Esophagus muscularis mucosa (tissue), 3 donors: ENCODE results near the gene YBX1.

ENCODE experiments used
- CTCF ChIP-seq, 3 experiments: fragments of 200-600 bp in 2 of 3; fragments of 450-650 bp in 1 of 3; sonication (generic) in 2 of 3; IDR thresholded peaks; one replicate each; pipeline ENCODE4 v1.5.1; 2017 to 2019; ENCODE audit warnings: antibody characterized with exemption in 3 of 3, mild to moderate bottlenecking in 2 of 3, moderate library complexity in 1 of 3
- POLR2A ChIP-seq: fragments of 450-650 bp; IDR thresholded peaks from one replicate; pipeline ENCODE4 v1.6.1; 2017; ENCODE audit warnings: antibody characterized with exemption, moderate library complexity, mild to moderate bottlenecking, low read depth

- no peak for TF ChIP-seq CTCF (IDR thresholded peaks at IDR 0.05)
- TF ChIP-seq POLR2A = no peak
Measured at GRCh38 chr1:42737986-42738677, 55.9 kb downstream of the YBX1 start.
